IMR-90 (cell line): Measurements from ENCODE around the gene ADTRP.

Experiments
- BHLHE40 ChIP-seq: fragments of 150-350 bp; IDR thresholded peaks from 2 replicates; pipeline ENCODE4 v1.6.1; 2016; ENCODE audit warnings: mild to moderate bottlenecking, low read depth, low read length
- CHD1 ChIP-seq: IDR thresholded peaks from 2 replicates; pipeline ENCODE4 v1.6.1; 2012; ENCODE audit warnings: low read depth, low read length, improper control_type of control experiment
- CTCF ChIP-seq: conservative IDR thresholded peaks from 2 replicates; pipeline ENCODE4 v1.5.1; 2012; ENCODE audit warnings: mild to moderate bottlenecking, low read depth, low read length, improper control_type of control experiment
- FOS ChIP-seq: fragments of 150-350 bp; IDR thresholded peaks from 2 replicates; pipeline ENCODE4 v1.6.1; 2016; ENCODE audit warnings: low read depth, low read length
- POLR2A ChIP-seq: IDR thresholded peaks from 2 replicates; pipeline ENCODE4 v1.6.1; 2012; ENCODE audit warnings: mild to moderate bottlenecking, low read depth, low read length
- RAD21 ChIP-seq: IDR thresholded peaks from 2 replicates; pipeline ENCODE4 v1.6.1; 2012; ENCODE audit warnings: low read length, improper control_type of control experiment
- RCOR1 ChIP-seq: IDR thresholded peaks from 2 replicates; pipeline ENCODE4 v1.6.1; 2012; ENCODE audit warnings: mild to moderate bottlenecking, low read length, improper control_type of control experiment; ENCODE audit not compliant: insufficient replicate concordance

GRCh38 chr6:11783524-11784064 is 5.0 kb upstream of the ADTRP start:
- no peak for TF ChIP-seq CTCF
- TF ChIP-seq RCOR1, result no peak
- TF ChIP-seq RAD21, result no peak
- TF ChIP-seq POLR2A, result no peak
- no peak for TF ChIP-seq FOS
- TF ChIP-seq CHD1, result no peak
- TF ChIP-seq BHLHE40, result no peak
